ENCODE measurements around the gene FUCA1.
"Not testable (repeated sequence)": the region's sequence is repeated elsewhere in the genome, so short reads cannot be mapped to it uniquely, and the experiment has no call there.

Gene FUCA1

DNA sequence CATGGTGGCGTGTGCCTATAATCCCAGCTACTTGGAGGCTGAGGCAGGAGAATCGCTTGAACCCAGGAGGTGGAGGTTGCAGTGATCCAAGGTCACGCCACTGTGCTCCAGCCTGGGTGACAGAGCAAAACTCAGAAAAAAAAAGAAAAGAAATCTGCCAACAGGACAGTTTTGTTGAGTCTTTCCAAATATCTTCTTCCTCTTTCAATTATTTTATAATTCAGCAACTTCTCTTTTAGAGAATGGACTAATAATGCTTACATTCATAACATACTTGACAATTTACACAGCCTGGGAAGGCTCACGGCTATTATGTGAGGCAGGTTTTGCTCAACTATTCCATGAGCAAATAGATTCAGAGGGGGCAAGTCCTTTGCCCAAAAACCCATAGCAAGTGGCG is 27.0 kb upstream of the FUCA1 start:
- no peak for FAIRE-seq

DNA sequence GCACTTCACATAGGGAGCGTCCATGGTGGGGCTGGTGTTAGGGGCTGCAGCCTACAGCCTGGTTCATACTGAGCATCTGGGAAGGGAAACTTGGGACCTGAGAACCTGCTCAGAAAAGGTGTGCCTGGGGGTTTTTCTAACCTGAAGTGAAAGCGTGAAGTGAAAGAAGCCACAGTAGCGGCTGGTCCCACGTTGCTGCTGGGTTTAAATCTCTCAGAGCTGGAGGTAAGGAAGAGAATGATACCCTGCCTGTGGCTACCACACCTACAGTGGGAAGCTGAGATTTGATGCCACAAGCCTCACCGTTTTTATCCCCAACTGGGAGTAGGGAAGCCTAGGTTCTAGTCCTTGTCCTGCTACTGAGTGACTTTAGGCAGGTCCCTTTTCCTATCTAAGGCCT is 21.0 kb upstream of the FUCA1 start:
- FAIRE-seq, result no peak

DNA sequence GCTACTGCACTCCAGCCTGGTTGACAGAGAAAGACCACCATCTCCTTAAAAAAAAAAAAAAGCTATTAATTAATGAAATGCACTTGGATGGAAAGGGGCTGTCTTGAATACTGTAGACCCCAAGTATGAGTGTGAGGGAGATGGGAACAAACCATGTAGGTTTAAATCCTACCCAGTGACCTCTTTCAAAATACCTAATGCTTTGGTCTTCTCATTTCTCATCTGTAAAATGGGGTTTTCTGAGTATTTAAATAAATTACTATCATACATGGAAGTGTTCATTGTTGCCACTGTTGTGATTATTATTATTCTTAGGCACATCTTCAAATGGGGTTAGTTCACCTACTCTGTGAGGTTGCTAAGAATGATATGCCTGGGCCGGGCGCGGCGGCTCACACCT is 17.1 kb upstream of the FUCA1 start:
- no peak for FAIRE-seq

DNA sequence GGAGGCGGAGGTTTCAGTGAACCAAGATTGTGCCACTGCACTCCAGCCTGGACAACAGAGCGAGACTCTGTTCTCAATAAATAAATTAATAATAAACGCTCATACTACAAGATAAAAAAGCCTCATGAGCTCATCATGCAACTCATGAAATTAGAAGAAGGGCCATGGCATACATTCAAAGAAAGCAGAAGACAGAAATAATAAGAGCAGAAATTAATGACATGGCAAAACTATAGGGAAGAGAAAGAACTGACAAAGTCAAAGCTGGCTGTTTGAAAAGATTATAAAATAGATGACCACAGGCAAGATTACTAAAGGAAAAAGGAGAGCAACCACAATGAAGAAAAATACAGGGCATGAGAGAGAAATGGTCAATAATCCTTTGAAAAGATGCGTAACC is 14.7 kb upstream of the FUCA1 start:
- FAIRE-seq, result no peak

DNA sequence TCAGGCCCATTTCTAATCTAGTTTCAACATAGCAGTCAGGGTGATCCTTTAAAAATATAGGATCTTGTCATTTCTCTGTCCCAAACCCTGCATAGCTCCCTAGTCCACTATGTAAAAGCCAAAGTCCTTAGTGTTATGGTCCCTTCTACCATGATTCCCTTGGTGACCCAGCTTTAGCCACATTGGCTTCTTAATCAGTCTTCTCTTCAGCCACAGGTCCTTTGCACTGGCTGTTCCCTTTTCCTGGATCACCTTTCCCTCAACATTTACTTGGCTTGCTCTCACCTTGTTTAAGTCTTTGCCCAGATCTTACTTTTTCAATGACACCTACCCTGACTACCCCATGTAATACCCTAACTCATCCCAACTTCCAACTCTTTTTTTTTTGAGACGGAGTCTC is 11.7 kb upstream of the FUCA1 start:
- no peak for FAIRE-seq

DNA sequence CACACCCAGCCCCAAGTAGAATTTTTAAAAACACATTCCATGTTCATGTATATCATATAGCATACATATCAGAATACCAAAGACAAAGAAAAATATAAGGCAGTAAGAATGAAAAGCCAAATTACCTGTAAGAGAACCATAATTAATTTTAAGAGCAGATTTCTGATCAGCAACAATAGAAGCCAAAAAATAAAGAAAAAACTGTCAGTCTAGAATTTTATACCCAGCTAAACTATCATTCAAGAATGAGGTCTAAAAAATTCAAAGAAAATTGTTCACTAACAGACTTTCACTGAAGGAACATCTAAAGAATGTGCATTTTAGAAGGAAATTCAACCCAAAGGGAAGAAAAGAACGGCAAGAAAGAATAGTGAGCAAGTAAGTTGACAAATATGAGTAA is 10.6 kb upstream of the FUCA1 start:
- FAIRE-seq, result no peak

DNA sequence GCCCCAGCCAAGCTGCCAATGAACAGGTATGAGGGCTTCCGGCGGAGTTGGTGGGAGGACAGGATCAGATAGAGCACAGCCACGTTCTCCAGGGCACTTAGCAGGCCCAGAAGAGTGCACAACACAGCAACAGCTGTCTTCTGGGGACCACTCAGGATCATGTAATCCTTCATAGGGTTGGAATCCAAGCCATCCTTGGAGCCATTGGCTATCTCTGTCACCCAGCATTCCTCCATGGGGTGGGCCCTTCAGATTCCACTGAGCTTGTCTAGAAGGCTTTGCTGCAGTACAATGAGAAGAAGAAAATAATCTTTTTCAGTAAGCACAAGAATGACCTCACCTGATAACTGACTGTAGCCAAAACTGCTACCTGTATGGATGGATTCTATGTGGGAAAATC is 7.3 kb upstream of the FUCA1 start:
- no peak for FAIRE-seq

DNA sequence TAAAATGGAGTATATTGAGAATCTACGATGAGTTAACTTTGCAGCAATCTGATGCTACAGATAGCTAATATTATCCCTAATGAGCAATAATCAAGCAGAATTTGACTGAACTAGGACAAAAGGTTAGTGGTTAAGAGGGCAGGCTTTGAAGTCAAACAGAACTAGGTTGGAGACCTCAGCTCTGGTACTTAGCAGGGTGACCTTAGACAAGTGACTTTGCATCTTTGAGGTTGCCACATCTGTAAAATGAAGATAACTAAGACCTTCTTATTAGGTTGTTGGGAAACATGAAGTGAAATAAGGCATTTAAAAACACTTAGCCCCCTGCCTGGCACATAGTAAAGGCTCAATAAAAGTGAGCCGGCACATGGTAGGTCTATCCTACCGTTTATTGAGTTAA is 4.3 kb upstream of the FUCA1 start:
- no peak for FAIRE-seq

DNA sequence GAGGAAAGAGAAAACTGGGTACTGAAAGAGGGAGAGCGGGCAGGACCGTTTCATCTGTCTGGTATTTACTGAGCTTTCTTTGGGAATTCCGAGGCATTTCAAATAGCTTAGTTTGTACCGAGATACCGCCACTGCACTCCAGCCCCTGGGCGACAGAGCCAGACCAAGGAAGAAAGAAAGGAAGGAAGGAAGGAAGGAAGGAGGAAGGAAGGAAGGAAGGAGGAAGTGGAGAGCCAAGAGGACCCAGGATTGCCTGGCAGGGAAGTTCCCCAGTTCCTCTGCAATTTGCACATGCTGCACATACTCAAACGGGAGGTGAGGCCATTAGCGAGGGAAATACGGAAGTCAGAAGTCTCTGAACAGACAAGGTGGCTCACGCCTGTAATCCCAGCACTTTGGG is 961 bp upstream of the FUCA1 start:
- no peak for FAIRE-seq

DNA sequence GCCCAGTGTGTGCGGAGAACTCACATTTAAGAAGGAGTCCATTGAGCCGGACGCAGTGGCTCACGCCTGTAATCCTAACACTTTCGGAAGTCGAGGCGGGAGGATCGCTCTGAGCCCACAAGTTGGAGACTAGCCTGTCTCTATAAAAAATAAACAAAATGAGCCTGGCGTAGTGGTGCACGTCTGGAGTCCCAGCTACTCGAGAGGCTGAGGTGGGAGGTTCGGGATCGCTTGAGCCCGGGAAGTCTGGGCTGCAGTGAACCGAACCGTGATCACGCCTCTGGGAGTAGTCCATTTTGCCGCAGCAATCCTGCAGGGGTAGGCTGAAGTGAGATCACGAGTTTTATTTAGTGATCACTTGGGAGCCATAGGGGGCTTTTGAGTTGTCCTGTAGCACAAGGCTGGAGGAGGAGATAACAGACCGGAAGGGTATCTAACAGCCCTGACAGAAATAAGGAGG is 497 bp upstream of the FUCA1 start:
- FAIRE-seq, result no peak

DNA sequence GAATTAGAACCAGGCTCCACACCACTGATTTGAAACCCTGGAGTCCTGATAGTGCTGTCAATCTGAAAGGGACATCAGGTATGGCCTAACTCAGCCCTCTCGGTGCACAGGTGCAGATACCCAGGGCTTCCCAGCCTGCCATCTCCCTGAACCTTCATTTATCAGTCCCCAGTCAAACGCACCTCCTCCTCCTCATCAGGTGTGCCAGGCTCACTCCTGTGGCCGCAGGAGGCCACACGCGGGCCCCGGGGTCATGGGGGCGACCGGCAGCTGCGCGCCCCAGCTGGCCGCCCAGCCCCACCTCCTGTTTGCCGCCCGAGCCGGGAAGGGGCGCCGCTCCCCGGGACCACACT is 572 bp downstream of the FUCA1 start:
- FAIRE-seq, result no peak

DNA sequence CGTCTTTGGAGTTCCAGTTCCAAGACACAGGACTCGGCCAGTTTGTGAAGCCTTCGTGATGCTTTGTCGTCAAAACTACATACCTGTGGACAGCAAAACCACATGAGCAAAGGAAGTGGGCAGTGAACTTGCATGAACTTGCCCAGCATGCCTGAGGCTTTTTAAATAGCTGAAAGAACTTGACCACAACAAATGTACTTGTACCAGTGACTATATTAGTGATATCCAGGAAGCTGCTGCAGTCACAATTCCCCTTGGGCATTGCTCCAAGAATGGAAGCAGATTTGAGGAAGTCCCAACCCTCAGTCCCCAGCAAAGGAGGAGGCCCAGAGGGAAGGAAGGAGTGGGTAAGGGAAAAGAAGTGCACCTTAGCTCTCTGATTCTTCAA is 2.6 kb downstream of the FUCA1 start:
- FAIRE-seq, result no peak

DNA sequence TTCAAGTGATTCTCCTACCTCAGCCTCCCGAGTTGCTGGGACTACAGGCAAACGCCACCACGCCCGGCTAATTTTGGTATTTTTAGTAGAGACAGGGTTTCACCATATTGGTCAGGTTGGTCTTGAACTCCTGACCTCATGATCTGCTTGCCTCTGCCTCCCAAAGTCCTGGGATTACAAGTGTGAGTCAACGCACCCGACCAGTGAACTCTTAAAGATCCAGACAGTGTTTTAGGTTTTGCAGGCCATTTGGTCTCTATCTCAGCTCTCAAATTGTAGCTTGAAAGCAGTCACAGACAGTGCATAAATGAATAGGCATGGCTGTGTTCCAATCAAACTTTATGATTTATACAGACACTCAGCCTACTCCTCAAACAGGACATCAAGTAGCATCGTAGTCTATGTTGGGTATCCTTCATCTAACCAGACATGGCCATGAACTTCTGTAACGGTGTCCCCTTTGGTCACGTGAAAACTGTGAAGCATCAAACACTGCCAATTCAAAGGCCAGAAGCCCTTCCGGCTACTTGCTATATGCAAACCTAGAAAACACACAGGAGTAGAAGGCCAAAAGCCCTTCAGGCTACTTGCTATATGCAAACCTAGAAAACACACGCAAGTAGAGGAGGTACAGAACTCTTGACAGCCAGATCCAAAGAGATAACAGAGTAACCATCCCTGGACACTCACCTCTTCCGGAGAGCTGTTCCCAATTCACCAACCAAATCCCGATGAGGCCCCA is 3.1 kb downstream of the FUCA1 start:
- no peak for FAIRE-seq

DNA sequence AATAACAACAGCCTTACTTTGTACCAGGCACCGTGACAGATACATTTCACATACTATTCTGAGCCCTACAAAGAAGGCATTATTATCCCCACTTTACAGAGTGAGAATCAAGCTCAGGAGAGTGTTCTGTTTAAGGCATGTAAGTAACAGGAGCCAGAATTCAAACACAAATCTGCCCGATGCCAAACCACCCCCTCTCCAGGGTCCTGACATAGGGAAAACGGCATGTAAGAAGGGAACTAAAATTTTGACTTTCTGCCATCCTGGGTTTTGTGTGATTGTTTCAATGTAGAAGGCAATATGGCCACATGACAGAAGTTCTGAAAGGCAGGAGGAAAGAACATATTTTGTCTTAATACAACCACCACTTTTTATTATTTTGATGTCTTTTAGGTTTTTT is 5.5 kb downstream of the FUCA1 start:
- FAIRE-seq, result no peak

DNA sequence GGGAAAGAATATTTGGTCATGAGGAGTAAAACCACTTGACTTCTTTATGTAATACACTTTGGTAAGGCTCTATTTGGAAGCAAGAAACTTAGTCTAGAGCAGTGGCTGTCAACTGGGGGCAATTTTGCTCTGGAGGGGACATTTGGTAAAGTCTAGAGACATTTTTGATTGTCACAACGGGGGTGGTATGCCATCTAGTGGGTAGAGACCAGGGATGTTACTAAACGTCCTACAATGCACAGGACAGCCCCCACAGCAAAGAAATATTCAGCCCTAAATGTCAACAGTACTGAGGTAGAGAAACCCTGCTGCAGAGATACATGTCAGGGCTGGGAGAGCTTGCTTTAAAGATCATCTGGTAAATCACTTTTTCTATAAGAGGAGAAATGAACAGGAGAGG is 13.5 kb downstream of the FUCA1 start:
- FAIRE-seq, result no peak

DNA sequence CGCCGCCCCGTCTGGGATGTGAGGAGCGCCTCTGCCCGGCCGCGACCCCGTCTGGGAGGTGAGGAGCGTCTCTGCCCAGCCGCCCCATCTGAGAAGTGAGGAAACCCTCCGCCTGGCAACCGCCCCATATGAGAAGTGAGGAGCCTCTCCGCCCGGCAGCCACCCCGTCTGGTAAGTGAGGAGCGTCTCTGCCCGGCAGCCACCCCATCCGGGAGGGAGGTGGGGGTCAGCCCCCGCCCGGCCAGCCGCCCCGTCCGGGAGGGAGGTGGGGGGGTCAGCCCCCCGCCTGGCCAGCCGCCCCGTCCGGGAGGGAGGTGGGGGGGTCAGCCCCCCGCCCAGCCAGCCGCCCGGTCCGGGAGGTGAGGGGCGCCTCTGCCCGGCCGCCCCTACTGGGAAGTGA is 15.0 kb downstream of the FUCA1 start:
- FAIRE-seq, result not testable (repeated sequence)

DNA sequence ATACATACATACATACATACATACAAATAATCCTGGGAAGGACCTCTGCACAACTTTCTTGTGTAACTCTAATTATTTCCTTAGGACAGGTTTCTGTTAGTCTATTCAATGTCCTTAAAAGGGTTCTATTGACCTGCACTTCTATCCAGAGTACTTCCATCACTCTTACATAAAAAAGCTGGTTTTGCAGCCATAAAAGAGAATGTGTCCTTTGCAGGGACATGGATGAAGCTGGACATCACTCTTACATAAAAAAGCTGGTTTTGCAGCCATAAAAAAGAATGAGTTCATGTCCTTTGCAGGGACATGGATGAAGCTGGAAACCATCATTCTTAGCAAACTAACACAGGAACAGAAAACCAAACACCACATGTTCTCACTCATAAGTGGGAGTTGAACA is 16.7 kb downstream of the FUCA1 start:
- not testable (repeated sequence) for FAIRE-seq

DNA sequence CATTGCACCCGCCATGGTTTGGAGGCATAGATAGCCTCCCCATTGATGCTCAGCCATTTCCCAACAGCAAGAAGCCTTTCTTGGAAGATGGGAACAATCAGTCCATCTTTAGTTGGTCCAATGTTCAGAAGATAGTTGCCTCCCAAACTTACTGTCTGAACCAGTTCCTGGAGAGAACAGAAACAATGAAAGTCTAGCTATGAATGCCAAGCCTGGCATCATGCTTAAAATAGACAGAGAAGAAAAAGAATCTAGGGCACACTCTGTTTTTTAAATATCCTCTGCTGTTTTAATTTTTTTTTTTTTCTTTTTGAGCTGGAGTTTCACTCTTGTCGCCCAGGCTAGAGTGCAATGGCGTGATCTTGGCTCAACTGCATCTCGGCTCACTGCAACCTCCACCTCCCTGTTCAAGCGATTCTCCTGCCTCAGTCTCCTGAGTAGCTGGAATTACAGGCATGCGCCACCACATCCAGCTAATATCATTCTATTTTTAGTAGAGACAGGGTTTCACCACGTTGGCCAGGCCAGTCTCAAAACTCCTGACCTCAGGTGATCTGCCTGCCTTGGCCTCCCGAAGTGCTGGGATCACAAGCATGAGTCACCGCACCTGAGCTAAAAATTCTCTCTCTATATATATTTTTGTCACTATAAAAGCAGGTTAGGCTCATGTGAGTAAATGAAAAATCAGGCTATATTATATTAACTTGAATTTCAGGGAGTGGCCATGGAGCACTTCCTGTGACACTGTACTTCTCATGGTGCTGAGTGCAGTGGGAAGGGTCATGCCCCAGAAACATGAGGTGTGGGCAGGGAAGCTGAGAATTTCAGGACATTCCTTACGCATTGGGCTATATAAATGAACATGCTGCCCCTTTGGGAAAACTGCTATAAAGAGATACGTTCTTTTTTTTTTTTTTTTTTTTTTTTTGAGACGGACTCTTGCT is 19.1 kb downstream of the FUCA1 start:
- FAIRE-seq, result no peak

DNA sequence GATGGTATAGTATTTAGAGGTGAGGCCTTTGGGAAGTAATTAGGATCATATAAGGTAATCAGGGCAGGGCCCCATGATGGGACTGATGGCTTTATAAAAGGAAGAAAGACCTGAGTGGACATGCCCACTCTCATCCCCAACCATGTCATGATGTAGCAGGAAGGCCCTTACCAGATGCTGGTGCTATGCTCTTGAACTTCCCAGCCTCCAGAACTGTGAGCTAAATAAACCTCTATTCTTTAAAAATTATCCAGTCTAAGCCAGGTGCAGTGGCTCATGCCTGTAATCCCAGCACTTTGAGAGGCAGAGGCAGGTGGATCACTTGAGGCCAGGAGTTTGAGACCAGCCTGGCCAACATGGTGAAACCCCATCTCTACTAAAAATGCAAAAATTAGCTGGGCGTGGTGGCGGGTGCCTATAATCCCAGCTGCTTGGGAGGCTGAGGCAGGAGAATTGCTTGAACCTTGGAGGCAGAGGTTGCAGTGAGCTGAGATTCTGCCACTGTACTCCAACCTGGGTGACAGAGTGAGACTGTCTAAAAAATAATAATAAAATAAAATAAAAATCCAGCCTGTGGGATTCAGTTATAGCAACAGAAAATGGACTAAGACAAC is 20.5 kb downstream of the FUCA1 start:
- not testable (repeated sequence) for FAIRE-seq

DNA sequence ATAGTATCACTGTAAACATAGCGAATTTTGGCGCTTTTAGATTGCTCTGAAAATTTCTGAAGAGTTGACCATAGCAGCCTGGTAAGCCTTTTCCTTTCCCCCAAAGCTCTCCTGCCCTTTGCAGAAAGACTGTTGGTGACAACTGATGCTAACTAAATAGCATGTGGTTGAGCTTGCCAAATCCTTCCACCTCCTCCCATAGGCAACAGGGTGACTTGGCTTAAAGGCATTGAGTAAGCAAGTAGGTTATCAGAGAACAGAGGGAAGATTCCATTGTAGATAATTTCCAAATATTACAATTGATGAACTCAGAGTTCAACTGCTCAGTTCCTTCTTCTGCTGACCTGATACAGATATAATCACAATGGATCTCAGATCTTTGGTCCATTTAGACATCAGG is 22.9 kb downstream of the FUCA1 start:
- FAIRE-seq, result no peak

DNA sequence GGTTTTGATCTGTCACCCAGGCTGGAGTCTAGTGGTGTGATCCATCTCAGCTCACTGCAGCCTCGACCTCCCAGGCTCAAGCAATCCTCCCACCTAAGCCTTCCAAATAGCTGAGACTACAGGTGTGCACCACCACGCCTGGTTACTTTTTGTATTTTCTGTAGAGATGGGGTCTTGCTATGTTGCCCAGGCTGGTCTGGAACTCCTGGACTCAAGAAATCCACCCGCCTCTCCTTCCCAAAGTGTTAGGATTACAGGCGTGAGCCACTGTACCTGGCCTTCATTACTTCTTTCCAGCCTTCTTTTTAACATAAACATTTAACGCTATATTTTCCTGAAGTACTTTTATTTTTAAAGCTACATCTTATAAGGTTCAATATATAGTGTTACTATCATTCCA is 24.4 kb downstream of the FUCA1 start:
- FAIRE-seq, result no peak

DNA sequence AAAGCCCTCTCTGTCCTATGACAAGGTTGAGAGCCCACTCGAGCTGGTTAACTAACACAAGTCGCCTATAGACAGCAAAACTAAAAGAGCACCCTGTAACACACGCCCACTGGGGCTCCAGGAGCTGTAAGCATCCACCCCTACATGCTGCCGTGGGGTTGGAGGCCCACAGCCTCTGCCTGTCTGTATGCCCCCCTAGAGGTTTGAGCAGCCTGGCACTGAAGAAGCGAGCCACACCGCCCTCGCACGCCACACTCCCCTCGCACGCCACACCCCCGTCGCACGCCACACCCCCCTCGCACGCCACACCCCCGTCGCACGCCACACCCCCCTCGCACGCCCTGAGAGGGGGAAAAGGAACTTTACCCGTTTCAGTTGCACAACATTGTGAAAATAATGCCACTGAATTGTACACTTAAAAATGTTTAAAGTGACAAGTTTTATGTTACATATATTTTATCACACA is 29.7 kb downstream of the FUCA1 start:
- no peak for FAIRE-seq

DNA sequence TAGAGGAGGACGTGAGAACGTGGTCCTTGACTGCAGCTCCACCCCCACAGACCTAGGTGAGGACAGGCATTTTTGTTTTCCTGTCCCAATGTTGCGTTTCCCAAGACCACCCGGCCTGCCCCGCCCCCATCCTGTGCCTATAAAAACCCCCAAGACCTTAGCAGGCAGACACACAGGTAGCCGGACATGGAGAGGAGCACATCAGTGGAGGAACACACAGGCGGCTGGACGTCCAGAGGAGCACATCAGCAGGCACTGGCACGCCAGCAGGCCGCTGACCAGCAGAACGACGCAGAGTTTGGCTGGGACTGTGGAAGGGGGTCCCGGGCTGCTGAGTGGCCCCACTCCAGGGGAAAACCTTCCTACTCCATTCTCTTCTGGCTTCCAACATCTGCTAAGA is 30.2 kb downstream of the FUCA1 start:
- no peak for FAIRE-seq

DNA sequence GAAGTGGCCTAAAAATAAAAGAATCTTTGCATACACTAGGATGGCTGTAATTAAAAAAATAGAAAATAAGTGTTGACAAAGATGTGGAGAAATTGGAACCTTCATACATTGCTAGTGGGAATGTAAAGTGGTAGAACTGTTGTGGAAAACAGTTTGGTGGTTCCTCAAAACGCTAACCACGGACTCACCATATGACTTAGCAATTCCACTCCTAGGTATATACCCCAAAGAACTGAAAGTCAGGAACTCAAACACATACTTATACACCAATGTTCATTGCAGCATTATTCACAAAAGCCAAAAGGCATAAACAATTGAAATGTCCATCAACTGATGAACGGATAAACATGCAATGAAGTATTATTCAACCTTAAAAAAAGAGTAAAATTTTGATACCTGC is 32.1 kb downstream of the FUCA1 start:
- no peak for FAIRE-seq

All from A204.1 (cell line).